HAP-1 (cell line): ENCODE measurements around the gene ANKRD65.

Source experiments
- DNase-seq, 2 experiments: peaks; one replicate each; pipeline ENCODE4 v3.0.0-alpha.2; 2016 to 2020; ENCODE audit warnings: low spot score in 2 of 2
- H3K27me3 ChIP-seq: fragments of 250-450 bp; sonication (Bioruptor Pico); 2 replicates; pipeline ENCODE4 v1.5.1; 2020; ENCODE audit warnings: low read depth, mild to moderate bottlenecking, moderate library complexity
- H3K36me3 ChIP-seq: fragments of 250-450 bp; sonication (Bioruptor Pico); replicated peaks from 2 replicates; pipeline ENCODE4 v1.5.1; 2020; ENCODE audit warnings: mild to moderate bottlenecking
- H3K4me1 ChIP-seq: fragments of 250-450 bp; sonication (Bioruptor Pico); 2 replicates; pipeline ENCODE4 v1.5.1; 2020; ENCODE audit warnings: mild to moderate bottlenecking
- H3K4me3 ChIP-seq: fragments of 250-450 bp; sonication (Bioruptor Pico); 2 replicates; pipeline ENCODE4 v1.5.1; 2020; ENCODE audit warnings: mild to moderate bottlenecking, moderate library complexity
- H3K9me3 ChIP-seq: fragments of 250-450 bp; sonication (Bioruptor Pico); 2 replicates; pipeline ENCODE4 v1.5.1; 2020; ENCODE audit warnings: mild to moderate bottlenecking, moderate library complexity
- in situ Hi-C: fragments of 300-500 bp; cut with MboI; formaldehyde crosslinking; loops from 3 replicates; pipeline ENCODE4 v1.14.3; 2020; ENCODE audit warnings: low sequenced_read_pairs, inconsistent platforms, mixed read lengths

The ANKRD65 gene

GRCh38 chr1:1437033-1437903, 16.2 kb upstream of the ANKRD65 start:
- H3K4me1 ChIP-seq = peaks cover 28% of the 10 kb centered on the region
- no peaks in the 10 kb centered on the region for H3K27me3 ChIP-seq
- in situ Hi-C loops = loop anchor here (5.0 kb wide), 1 partner anchor 35 kb away; no protein-coding TSS in a partner anchor
- H3K36me3 ChIP-seq = peaks cover 7% of the 10 kb centered on the region
- no peaks in the 10 kb centered on the region for H3K9me3 ChIP-seq
- DNase-seq = no peak
- peak overlapping the region; percentile 56 for H3K4me3 ChIP-seq

- Histone ChIP-seq H3K36me3 (peaks cover 7% of the 10 kb centered on the region), H3K27me3 (no peaks in the 10 kb centered on the region), H3K4me3 (peak overlapping the region; percentile 56), H3K9me3 (no peaks in the 10 kb centered on the region), H3K4me1 (peaks cover 28% of the 10 kb centered on the region)
- no peak for DNase-seq
- in situ Hi-C loops = loop anchor here (5.0 kb wide), 1 partner anchor 34 kb away; no protein-coding TSS in a partner anchor
Measured at GRCh38 chr1:1436630-1437032, 15.6 kb upstream of the ANKRD65 start.

GRCh38 chr1:1435911-1436629, 15.0 kb upstream of the ANKRD65 start:
- peak overlapping the region; percentile 56 for H3K4me3 ChIP-seq
- H3K36me3 ChIP-seq = peaks cover 7% of the 10 kb centered on the region
- no peaks in the 10 kb centered on the region for H3K27me3 ChIP-seq
- DNase-seq = no peak
- peaks cover 27% of the 10 kb centered on the region for H3K4me1 ChIP-seq
- in situ Hi-C loops = loop anchor here (5.0 kb wide), 1 partner anchor 34 kb away; no protein-coding TSS in a partner anchor
- H3K9me3 ChIP-seq = no peaks in the 10 kb centered on the region

GRCh38 chr1:1435106-1435903, 14.2 kb upstream of the ANKRD65 start, which contains the start of gene VWA1:
Gene VWA1, plus strand, starts transcription at chr1:1435690. Its CDS starts 59 bp downstream, at chr1:1435749.
- in situ Hi-C loops = loop anchor here (5.0 kb wide), 1 partner anchor 33 kb away; no protein-coding TSS in a partner anchor
- H3K4me1 ChIP-seq = peaks cover 21% of the 10 kb centered on the region

GRCh38 chr1:1434824-1435105, 13.7 kb upstream of the ANKRD65 start:
- H3K4me1 ChIP-seq = peaks cover 21% of the 10 kb centered on the region

More at GRCh38 chr1:1435106-1435903, 14.2 kb upstream of the ANKRD65 start, which contains the start of gene VWA1:
- peaks cover 2% of the 10 kb centered on the region; the same call in 1 of the 2 replicates for H3K36me3 ChIP-seq
- H3K9me3 ChIP-seq = no peaks in the 10 kb centered on the region
- peak; percentile 45 to 85 for DNase-seq
- H3K4me3 ChIP-seq = peak within 1 kb of the TSS; percentile 56
- H3K27me3 ChIP-seq = no peaks in the 10 kb centered on the region

GRCh38 chr1:1434131-1434823, 13.2 kb upstream of the ANKRD65 start:
- H3K4me1 ChIP-seq = peaks cover 21% of the 10 kb centered on the region
- H3K27me3 ChIP-seq = no peaks in the 10 kb centered on the region
- no peaks in the 10 kb centered on the region for H3K9me3 ChIP-seq
- no peaks in the 10 kb centered on the region for H3K36me3 ChIP-seq
- no peak for DNase-seq
- in situ Hi-C loops = no loop called here
- peak overlapping the region; percentile 36 for H3K4me3 ChIP-seq

More at GRCh38 chr1:1434824-1435105, 13.7 kb upstream of the ANKRD65 start:
- no peak for DNase-seq
- H3K36me3 ChIP-seq = no peaks in the 10 kb centered on the region
- H3K4me3 ChIP-seq = peak overlapping the region; percentile 36
- H3K27me3 ChIP-seq = no peaks in the 10 kb centered on the region
- in situ Hi-C loops = loop anchor here (5.0 kb wide), 1 partner anchor 32 kb away; no protein-coding TSS in a partner anchor
- H3K9me3 ChIP-seq = no peaks in the 10 kb centered on the region

- no peaks in the 10 kb centered on the region for H3K27me3 ChIP-seq
- no peaks in the 10 kb centered on the region for H3K9me3 ChIP-seq
- in situ Hi-C loops = no loop called here
- H3K4me1 ChIP-seq = peaks cover 21% of the 10 kb centered on the region
- no peaks in the 10 kb centered on the region for H3K36me3 ChIP-seq
- H3K4me3 ChIP-seq = no peak overlapping the region
- DNase-seq = no peak
Measured at GRCh38 chr1:1433804-1434130, 12.7 kb upstream of the ANKRD65 start.

GRCh38 chr1:1432951-1433803, 12.1 kb upstream of the ANKRD65 start:
- peak; percentile 42 to 75 for DNase-seq
- Histone ChIP-seq H3K4me3 (no peak overlapping the region), H3K4me1 (peaks cover 21% of the 10 kb centered on the region), H3K36me3 (no peaks in the 10 kb centered on the region), H3K9me3 (no peaks in the 10 kb centered on the region), H3K27me3 (no peaks in the 10 kb centered on the region)
- in situ Hi-C loops = no loop called here

GRCh38 chr1:1432274-1432950, 11.3 kb upstream of the ANKRD65 start:
- no peak overlapping the region for H3K4me3 ChIP-seq
- H3K36me3 ChIP-seq = no peaks in the 10 kb centered on the region
- no peak for DNase-seq
- peaks cover 21% of the 10 kb centered on the region for H3K4me1 ChIP-seq
- no peaks in the 10 kb centered on the region for H3K9me3 ChIP-seq
- in situ Hi-C loops = no loop called here
- H3K27me3 ChIP-seq = no peaks in the 10 kb centered on the region

- DNase-seq = peak in 1 of 2 experiments; percentile 47
- no peaks in the 10 kb centered on the region for H3K27me3 ChIP-seq
- H3K9me3 ChIP-seq = no peaks in the 10 kb centered on the region
- in situ Hi-C loops = no loop called here
- no peak overlapping the region for H3K4me3 ChIP-seq
- H3K4me1 ChIP-seq = peaks cover 21% of the 10 kb centered on the region
- no peaks in the 10 kb centered on the region for H3K36me3 ChIP-seq
Measured at GRCh38 chr1:1431845-1432273, 10.8 kb upstream of the ANKRD65 start.

GRCh38 chr1:1430992-1431844, 10.1 kb upstream of the ANKRD65 start:
- Histone ChIP-seq H3K27me3 (no peaks in the 10 kb centered on the region), H3K4me3 (no peak overlapping the region), H3K9me3 (no peaks in the 10 kb centered on the region), H3K36me3 (no peaks in the 10 kb centered on the region), H3K4me1 (peaks cover 19% of the 10 kb centered on the region)
- in situ Hi-C loops = no loop called here
- DNase-seq = no peak
